IMR-90 (cell line): ENCODE measurements around the gene CAMK2G. TPM values are rescaled to one million over a fixed set of nuclear protein-coding genes. Genes with fewer than 3 reads are reported as not detected.
A peak's percentile ranks its signal among the peaks of the same experiment; 100 is the strongest.

Experiments
- ATAC-seq: fragments of 200-7000 bp; cut with Tn5 transposase; 2 replicates; pipeline ENCODE4 v1.9.1; 2020; ENCODE audit warnings: low read depth, mild to moderate bottlenecking, moderate library complexity
- BruUV-seq: library from RNA; stranded (reverse); fragments of 400-500 nt; replicated peaks from 2 replicates; lab custom pipeline; 2021; lab: Mats Ljungman, UMichigan
- CTCF ChIA-PET: fragments of 300-600 bp; formaldehyde crosslinking; extraction: SDS; loops from one replicate; lab custom pipeline; 2021; ENCODE audit warnings: antibody characterized with exemption; lab: Yijun Ruan, JAX
- POLR2A ChIA-PET: fragments of 300-600 bp; sonication (Branson Sonifier 250); formaldehyde crosslinking; loops from one replicate; lab custom pipeline; 2022; ENCODE audit warnings: antibody characterized with exemption; ENCODE audit not compliant: unreplicated experiment; lab: Charles Lee
- DNase-seq: peaks from one replicate; pipeline ENCODE4 v3.0.0; 2013
- H2AFZ ChIP-seq: replicated peaks from 2 replicates; pipeline ENCODE3; 2013; ENCODE audit warnings: low read length, mild to moderate bottlenecking; ENCODE audit not compliant: poor library complexity
- H2AK5ac ChIP-seq: 2 replicates; pipeline ENCODE4 v1.6.1; 2013; ENCODE audit warnings: low read depth, low read length, inconsistent platforms
- H2AK9ac ChIP-seq: replicated peaks from 2 replicates; pipeline ENCODE3; 2013; ENCODE audit warnings: mild to moderate bottlenecking, low read depth, low read length, moderate library complexity; ENCODE audit not compliant: poor library complexity
- H2BK120ac ChIP-seq: 2 replicates; pipeline ENCODE4 v1.6.1; 2013; ENCODE audit warnings: low read depth, low read length, inconsistent platforms
- H2BK15ac ChIP-seq: 3 replicates; pipeline ENCODE4 v1.6.1; 2013; ENCODE audit warnings: low read depth, low read length, inconsistent platforms
- H2BK20ac ChIP-seq: 2 replicates; pipeline ENCODE4 v1.6.1; 2013; ENCODE audit warnings: low read depth, mild to moderate bottlenecking, inconsistent platforms, low read length, moderate library complexity
- H2BK5ac ChIP-seq: 2 replicates; pipeline ENCODE4 v1.6.1; 2013; ENCODE audit warnings: mild to moderate bottlenecking, low read depth, low read length, inconsistent platforms; ENCODE audit not compliant: poor library complexity, severe bottlenecking
- H3K14ac ChIP-seq: replicated peaks from 2 replicates; pipeline ENCODE4 v1.6.1; 2013; ENCODE audit warnings: low read depth, low read length, inconsistent platforms
- H3K18ac ChIP-seq: 2 replicates; pipeline ENCODE4 v1.6.1; 2013; ENCODE audit warnings: low read depth, low read length, control low read depth
- H3K23ac ChIP-seq: 2 replicates; pipeline ENCODE4 v1.6.1; 2013; ENCODE audit warnings: low read depth, low read length, inconsistent platforms
- H3K27ac ChIP-seq: 2 replicates; pipeline ENCODE4 v1.5.1; 2013; ENCODE audit warnings: mild to moderate bottlenecking, control low read depth, low read length; ENCODE audit not compliant: insufficient read depth
- H3K27me3 ChIP-seq: 2 replicates; pipeline ENCODE4 v1.6.1; 2013; ENCODE audit warnings: low read length; ENCODE audit not compliant: control insufficient read depth, insufficient read depth
- H3K36me3 ChIP-seq: 2 replicates; pipeline ENCODE4 v1.6.1; 2013; ENCODE audit warnings: low read length, mixed read lengths; ENCODE audit not compliant: control insufficient read depth, insufficient read depth
- H3K4ac ChIP-seq: 2 replicates; pipeline ENCODE4 v1.6.1; 2013; ENCODE audit warnings: low read depth, low read length, inconsistent platforms
- H3K4me1 ChIP-seq: 2 replicates; pipeline ENCODE4 v1.6.1; 2013; ENCODE audit warnings: low read length, mixed read lengths; ENCODE audit not compliant: control insufficient read depth, insufficient read depth
- H3K4me2 ChIP-seq: 2 replicates; pipeline ENCODE4 v1.6.1; 2013; ENCODE audit warnings: low read depth, mild to moderate bottlenecking, control low read depth, low read length, moderate library complexity
- H3K4me3 ChIP-seq: 2 replicates; pipeline ENCODE4 v1.5.1; 2013; ENCODE audit warnings: low read depth, mild to moderate bottlenecking, control low read depth, low read length, moderate library complexity; ENCODE audit not compliant: insufficient read depth
- H3K56ac ChIP-seq: 2 replicates; pipeline ENCODE4 v1.6.1; 2013; ENCODE audit warnings: low read length, inconsistent platforms; ENCODE audit not compliant: insufficient read depth; ENCODE audit errors: extremely low read depth
- H3K79me1 ChIP-seq, 2 experiments: 2 replicates each; pipeline ENCODE4 v1.6.1; 2013; ENCODE audit warnings: low read length in 2 of 2, inconsistent platforms in 1 of 2, low read depth in 1 of 2
- H3K9ac ChIP-seq: 2 replicates; pipeline ENCODE4 v1.6.1; 2013; ENCODE audit warnings: low read depth, low read length, control low read depth
- H3K9me1 ChIP-seq: 2 replicates; pipeline ENCODE4 v1.6.1; 2013; ENCODE audit warnings: low read length, inconsistent platforms; ENCODE audit not compliant: insufficient read depth
- H3K9me3 ChIP-seq: 2 replicates; pipeline ENCODE4 v1.6.1; 2013; ENCODE audit warnings: low read length; ENCODE audit not compliant: control insufficient read depth, insufficient read depth
- H4K20me1 ChIP-seq: 2 replicates; pipeline ENCODE4 v1.6.1; 2013; ENCODE audit warnings: low read length, inconsistent platforms; ENCODE audit not compliant: insufficient read depth
- H4K5ac ChIP-seq: 2 replicates; pipeline ENCODE4 v1.6.1; 2013; ENCODE audit warnings: mild to moderate bottlenecking, low read depth, low read length, control low read depth
- H4K8ac ChIP-seq, 2 experiments: 2 replicates each; pipeline ENCODE4 v1.6.1; 2013; ENCODE audit warnings: low read depth in 2 of 2, low read length in 2 of 2, control low read depth in 1 of 2, inconsistent platforms in 1 of 2
- H4K91ac ChIP-seq: 2 replicates; pipeline ENCODE4 v1.6.1; 2013; ENCODE audit warnings: low read depth, low read length, inconsistent platforms; ENCODE audit not compliant: insufficient read depth
- RAD21 ChIP-seq: IDR thresholded peaks from 2 replicates; pipeline ENCODE4 v1.6.1; 2012; ENCODE audit warnings: low read length, improper control_type of control experiment
- WGBS, 2 experiments: methylation state at CpG; one replicate each; pipeline versions ENCODE4 v1.1.5 to v1.1.7; 2013; ENCODE audit warnings: missing lambda C conversion rate in 2 of 2; ENCODE audit not compliant: insufficient read length in 1 of 2; ENCODE audit errors: extremely low coverage in 2 of 2; 5-methylcytosine and 5-hydroxymethylcytosine counted together
- dilution Hi-C: fragments of 300-500 bp; cut with HindIII; formaldehyde crosslinking; loops from one replicate; pipeline ENCODE4 v1.14.3; 2018; ENCODE audit warnings: low sequenced_read_pairs; ENCODE audit not compliant: unreplicated experiment
- in situ Hi-C: fragments of 300-500 bp; cut with MboI; formaldehyde crosslinking; loops from 3 replicates; pipeline ENCODE4 v1.14.3; 2019; ENCODE audit warnings: low sequenced_read_pairs, inconsistent platforms, mixed read lengths
- intact Hi-C: fragments of 100-400 bp; cut with micrococcal nuclease; formaldehyde crosslinking; loops from 2 replicates; pipeline ENCODE4 v1.10.0; 2022
- polyA plus RNA-seq, 3 experiments: library from polyadenylated mRNA; depleted of rRNA; stranded (reverse); fragments of >200 nt; gene quantifications; 2 replicates each; pipeline ENCODE4 v1.2.3, GENCODE V29; 2012; ENCODE audit warnings: low replicate concordance in 1 of 3
- total RNA-seq: library from RNA; depleted of rRNA; stranded (reverse); fragments of >200 nt; gene quantifications from 2 replicates; pipeline ENCODE4 v1.2.3, GENCODE V29; 2012

The CAMK2G gene
- total and polyA plus RNA-seq, 2 of the 4 experiments (the other 2 are of a cell fraction): 20.4 to 25.4 TPM

DNA sequence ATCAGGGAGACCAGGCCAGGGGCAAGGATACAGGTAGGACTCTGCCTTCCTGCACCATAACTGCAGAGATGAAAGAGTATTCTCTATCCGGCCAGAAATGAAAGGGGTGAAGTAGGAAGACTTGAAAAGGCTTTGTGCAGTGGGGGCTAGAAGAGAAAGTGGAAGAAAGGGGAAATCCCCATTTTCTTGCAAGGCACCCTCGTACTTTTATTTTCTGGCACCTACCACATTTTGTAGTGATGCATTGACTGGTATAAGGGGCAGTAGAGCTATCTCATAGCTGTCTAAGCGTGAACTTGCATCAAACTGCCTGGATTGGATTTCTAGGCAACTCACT, 752 bp upstream of the CAMK2G start:
- Histone ChIP-seq H3K14ac (no peak overlapping the region), H2BK120ac (no peak overlapping the region), H3K4me1 (peaks cover 11% of the 10 kb centered on the region), H3K9ac (no peak overlapping the region), H3K4ac (no peak overlapping the region), H2BK5ac (no peak overlapping the region), H3K56ac (no peak overlapping the region), H3K27ac (no peak overlapping the region), H3K18ac (no peak overlapping the region), H3K23ac (no peak overlapping the region), H4K8ac (no peak overlapping the region; a peak in 1 of 4 replicates), H4K5ac (no peak overlapping the region), H3K79me1 (peaks cover 28 to 38% of the 10 kb centered on the region in 2 experiments), H2AFZ (peak overlapping the region; percentile 95), H2AK9ac (no peak overlapping the region), H3K27me3 (no peaks in the 10 kb centered on the region), H3K4me3 (peak overlapping the region; percentile 79; the same call in 1 of the 2 replicates), H3K9me3 (no peaks in the 10 kb centered on the region), H3K9me1 (peaks cover 6% of the 10 kb centered on the region), H3K4me2 (peak overlapping the region; percentile 96; the same call in 1 of the 2 replicates), H4K91ac (no peak overlapping the region), H3K36me3 (peaks cover 14% of the 10 kb centered on the region; the same call in 1 of the 2 replicates), H2BK20ac (no peak overlapping the region), H2AK5ac (no peak overlapping the region; the same call in 1 of the 2 replicates), H2BK15ac (no peak overlapping the region), H4K20me1 (peaks cover 24% of the 10 kb centered on the region)
- POLR2A ChIA-PET: no interaction called here
- intact Hi-C loops: no loop called here
- TF ChIP-seq RAD21: no peak
- CTCF ChIA-PET: no interaction called here
- no TSS peak for BruUV-seq
- in situ Hi-C loops: no loop called here
- DNase-seq (no peak), ATAC-seq (no peak)
- dilution Hi-C loops: no loop called here
- 100% methylated on average over 1 of the region's 3 CpGs; no CpG with 5 or more reads in 1 of the 2 experiments for WGBS, 2 experiments
